Tibial nerve (tissue), 4 donors: ENCODE results near the gene ANGPTL1. TPM values are rescaled to one million over a fixed set of nuclear protein-coding genes. Genes with fewer than 3 reads are reported as not detected.

Source experiments
- DNase-seq, 2 donors: peaks; one replicate each; pipeline ENCODE4 v3.0.0-alpha.2; 2019; ENCODE audit warnings: low spot score in 2 of 2
- H3K27ac ChIP-seq, 4 donors: fragments of 200-600 bp; sonication (generic) in 3 of 4; one replicate each; pipeline ENCODE4 v1.5.1; 2017 to 2019; ENCODE audit warnings: mild to moderate bottlenecking in 1 of 4
- H3K27me3 ChIP-seq, 2 donors: fragments of 200-600 bp; sonication (generic) in 1 of 2; one replicate each; pipeline versions ENCODE4 v1.5.1 to v1.6.0; 2017 to 2019
- H3K36me3 ChIP-seq, 3 donors: fragments of 200-600 bp; sonication (generic); one replicate each; pipeline ENCODE4 v1.5.1; 2018 to 2019
- H3K4me1 ChIP-seq, 4 donors: fragments of 200-600 bp; sonication (generic) in 3 of 4; one replicate each; pipeline ENCODE4 v1.5.1; 2017 to 2019
- H3K4me3 ChIP-seq, 4 donors: fragments of 200-600 bp; sonication (generic) in 3 of 4; one replicate each; pipeline ENCODE4 v1.5.1; 2017 to 2019; ENCODE audit warnings: mild to moderate bottlenecking in 1 of 4, moderate library complexity in 1 of 4
- H3K9me3 ChIP-seq, 4 donors: fragments of 200-600 bp; sonication (generic) in 3 of 4; one replicate each; pipeline ENCODE4 v1.5.1; 2017 to 2019
- EP300 ChIP-seq, 2 donors: sonication (generic); formaldehyde crosslinking; IDR thresholded peaks; one replicate each; pipeline ENCODE4 v1.6.1; 2017; ENCODE audit warnings: antibody characterized with exemption in 2 of 2, mild to moderate bottlenecking in 1 of 2
- POLR2A ChIP-seq, 2 donors: fragments of 450-650 bp; IDR thresholded peaks; one replicate each; pipeline ENCODE4 v1.6.1; 2017; ENCODE audit warnings: antibody characterized with exemption in 2 of 2, mild to moderate bottlenecking in 2 of 2, moderate library complexity in 2 of 2
- WGBS, 2 donors: methylation state at CpG; one replicate each; pipeline ENCODE4 v1.1.5; 2018; 5-methylcytosine and 5-hydroxymethylcytosine counted together
- total RNA-seq, 4 donors: library from RNA; depleted of rRNA; stranded (reverse); fragments of >200 nt; gene quantifications; one replicate each; pipeline ENCODE4 v1.1.0, GENCODE V29; 2016
- TF ChIP-seq, protein P1 (sequence below), 5 experiments: fragments of 200-600 bp in 3 of 5; fragments of 450-650 bp in 2 of 5; sonication (generic) in 3 of 5; IDR thresholded peaks; one replicate each; pipeline ENCODE4 v1.5.1; 2016 to 2019; ENCODE audit warnings: antibody characterized with exemption in 5 of 5, mild to moderate bottlenecking in 3 of 5, moderate library complexity in 2 of 5

The ANGPTL1 gene
- total RNA-seq, 4 donors from 2014 or later, result 25.2 to 40.8 (median 30.5) TPM

DNA sequence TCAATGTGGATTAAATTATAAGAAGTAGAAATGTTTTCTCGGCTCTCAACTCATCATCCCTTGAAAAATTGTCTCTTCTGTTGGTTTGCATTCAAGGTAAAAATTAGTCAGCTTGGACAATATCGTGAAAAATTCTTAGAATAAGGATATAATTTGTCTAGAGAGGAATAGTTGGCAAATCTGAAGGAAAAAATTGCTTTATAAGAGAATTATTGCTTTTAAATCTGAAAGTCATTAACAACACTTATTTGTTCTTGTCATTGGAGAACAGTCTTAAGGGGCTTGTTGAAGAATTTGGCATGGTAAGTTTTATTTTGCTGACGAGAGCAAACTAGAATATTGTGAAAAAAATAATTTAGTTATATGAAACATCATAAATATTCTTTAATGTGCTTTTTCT, 26.4 kb downstream of the ANGPTL1 start:
- no peak for DNase-seq
- TF ChIP-seq POLR2A (IDR thresholded peaks at IDR 0.05) (no peak), EP300 (IDR thresholded peaks at IDR 0.05) (no peak)
- TF ChIP-seq, protein P1, sequence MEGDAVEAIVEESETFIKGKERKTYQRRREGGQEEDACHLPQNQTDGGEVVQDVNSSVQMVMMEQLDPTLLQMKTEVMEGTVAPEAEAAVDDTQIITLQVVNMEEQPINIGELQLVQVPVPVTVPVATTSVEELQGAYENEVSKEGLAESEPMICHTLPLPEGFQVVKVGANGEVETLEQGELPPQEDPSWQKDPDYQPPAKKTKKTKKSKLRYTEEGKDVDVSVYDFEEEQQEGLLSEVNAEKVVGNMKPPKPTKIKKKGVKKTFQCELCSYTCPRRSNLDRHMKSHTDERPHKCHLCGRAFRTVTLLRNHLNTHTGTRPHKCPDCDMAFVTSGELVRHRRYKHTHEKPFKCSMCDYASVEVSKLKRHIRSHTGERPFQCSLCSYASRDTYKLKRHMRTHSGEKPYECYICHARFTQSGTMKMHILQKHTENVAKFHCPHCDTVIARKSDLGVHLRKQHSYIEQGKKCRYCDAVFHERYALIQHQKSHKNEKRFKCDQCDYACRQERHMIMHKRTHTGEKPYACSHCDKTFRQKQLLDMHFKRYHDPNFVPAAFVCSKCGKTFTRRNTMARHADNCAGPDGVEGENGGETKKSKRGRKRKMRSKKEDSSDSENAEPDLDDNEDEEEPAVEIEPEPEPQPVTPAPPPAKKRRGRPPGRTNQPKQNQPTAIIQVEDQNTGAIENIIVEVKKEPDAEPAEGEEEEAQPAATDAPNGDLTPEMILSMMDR (IDR thresholded peaks at IDR 0.05), result no peak
- 31 to 46% methylated on average over 3 of the region's 3 CpGs for WGBS, 2 donors
- Histone ChIP-seq H3K4me1 (no peaks in the 10 kb centered on the region), H3K4me3 (no peak overlapping the region), H3K27ac (no peak overlapping the region), H3K9me3 (no peaks in the 10 kb centered on the region), H3K27me3 (no peaks in the 10 kb centered on the region), H3K36me3 (no peaks in the 10 kb centered on the region)

DNA sequence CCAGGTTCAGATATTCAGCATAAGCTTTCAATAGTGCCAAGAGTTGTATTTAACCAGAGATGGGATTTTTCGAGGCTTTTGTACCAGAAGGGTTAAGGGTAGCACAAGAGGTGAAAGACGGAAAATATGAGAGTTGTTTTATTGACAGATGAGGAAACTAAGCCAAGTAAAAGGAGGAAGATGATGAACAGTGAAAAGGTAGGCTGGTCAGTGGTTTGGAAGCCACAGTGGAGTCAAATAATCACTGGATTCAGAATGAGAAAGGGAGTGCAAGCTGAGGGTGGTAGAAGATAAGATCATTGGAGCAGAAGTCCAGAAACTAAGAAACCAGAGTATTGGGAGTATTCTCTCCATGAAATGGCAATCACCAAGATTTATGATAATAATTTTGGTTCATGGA, 45.7 kb downstream of the ANGPTL1 start:
- no peak for DNase-seq
- no peak overlapping the region for H3K27ac ChIP-seq
- H3K9me3 ChIP-seq, result no peaks in the 10 kb centered on the region
- no peak overlapping the region for H3K4me3 ChIP-seq
- TF ChIP-seq POLR2A (IDR thresholded peaks at IDR 0.05) (no peak), EP300 (IDR thresholded peaks at IDR 0.05) (no peak)
- TF ChIP-seq, protein P1 (IDR thresholded peaks at IDR 0.05), result no peak
- no peaks in the 10 kb centered on the region for H3K27me3 ChIP-seq
- no peaks in the 10 kb centered on the region for H3K4me1 ChIP-seq
- H3K36me3 ChIP-seq, result no peaks in the 10 kb centered on the region
- 83 to 95% methylated on average over 2 of the region's 2 CpGs for WGBS, 2 donors

DNA sequence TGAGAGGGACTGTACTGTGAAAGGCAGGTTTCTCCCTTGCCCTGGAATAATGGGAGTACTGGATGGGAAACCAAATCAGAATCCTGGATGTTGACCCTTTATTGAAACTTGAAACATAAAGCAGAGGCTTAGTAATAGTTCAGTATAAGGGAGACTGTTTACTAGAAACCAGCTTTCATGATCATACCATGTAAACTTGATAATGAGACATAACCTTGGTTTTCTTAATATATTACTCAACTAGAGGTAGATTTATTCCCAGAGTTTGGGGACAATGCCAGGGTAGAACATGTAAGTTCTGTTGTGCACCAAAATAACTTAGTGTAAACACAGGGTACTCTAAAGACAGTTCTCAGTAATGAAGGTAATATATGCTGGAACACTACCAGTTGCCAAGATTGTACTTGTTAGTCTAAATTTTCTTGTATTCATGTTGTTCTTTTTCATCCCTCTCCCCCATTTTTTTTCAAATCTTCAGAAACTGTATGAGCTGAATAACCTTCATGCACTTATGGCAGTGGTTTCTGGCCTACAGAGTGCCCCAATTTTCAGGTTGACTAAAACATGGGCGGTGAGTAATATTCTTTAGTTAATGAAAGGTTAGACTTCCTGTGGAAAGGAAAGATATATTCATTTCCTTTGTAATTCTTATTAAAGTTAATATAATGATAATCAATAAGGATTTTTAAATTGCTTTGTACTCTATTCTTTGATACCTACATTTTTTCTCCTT, 49.6 kb downstream of the ANGPTL1 start:
- H3K36me3 ChIP-seq, result no peaks in the 10 kb centered on the region
- no peaks in the 10 kb centered on the region for H3K27me3 ChIP-seq
- WGBS, 2 donors, result 96 to 100% methylated on average over 1 of the region's 1 CpG
- no peaks in the 10 kb centered on the region for H3K4me1 ChIP-seq
- H3K9me3 ChIP-seq, result no peaks in the 10 kb centered on the region
- no peak for TF ChIP-seq POLR2A (IDR thresholded peaks at IDR 0.05)
- no peak for TF ChIP-seq EP300 (IDR thresholded peaks at IDR 0.05)
- TF ChIP-seq, protein P1 (IDR thresholded peaks at IDR 0.05), result no peak
- no peak for DNase-seq
- no peak overlapping the region for H3K4me3 ChIP-seq
- no peak overlapping the region for H3K27ac ChIP-seq

- DNase-seq, result no peak
- no peak overlapping the region for H3K4me3 ChIP-seq
- TF ChIP-seq EP300 (IDR thresholded peaks at IDR 0.05), result no peak
- TF ChIP-seq POLR2A (IDR thresholded peaks at IDR 0.05), result no peak
- TF ChIP-seq, protein P1 (IDR thresholded peaks at IDR 0.05), result no peak
- no peaks in the 10 kb centered on the region for H3K36me3 ChIP-seq
- 99 to 100% methylated on average over 4 of the region's 4 CpGs for WGBS, 2 donors
- no peak overlapping the region for H3K27ac ChIP-seq
- H3K9me3 ChIP-seq, result no peaks in the 10 kb centered on the region
- no peaks in the 10 kb centered on the region for H3K27me3 ChIP-seq
- H3K4me1 ChIP-seq, result no peaks in the 10 kb centered on the region
These were observed 51.8 kb downstream of the ANGPTL1 start for GRCh38 chr1:178819123-178819522.

GRCh38 chr1:178818416-178818815, 52.5 kb downstream of the ANGPTL1 start:
- Histone ChIP-seq H3K4me1 (no peaks in the 10 kb centered on the region), H3K36me3 (no peaks in the 10 kb centered on the region), H3K27me3 (no peaks in the 10 kb centered on the region), H3K4me3 (no peak overlapping the region), H3K9me3 (no peaks in the 10 kb centered on the region), H3K27ac (no peak overlapping the region)
- DNase-seq, result no peak
- TF ChIP-seq, protein P1 (IDR thresholded peaks at IDR 0.05), result no peak
- TF ChIP-seq EP300 (IDR thresholded peaks at IDR 0.05), result no peak
- no peak for TF ChIP-seq POLR2A (IDR thresholded peaks at IDR 0.05)
- 80 to 88% methylated on average over 2 of the region's 2 CpGs for WGBS, 2 donors
